ENCODE data around the gene C9orf78. TPM values are rescaled to one million over a fixed set of nuclear protein-coding genes. Genes with fewer than 3 reads are reported as not detected.

C9orf78 gene
- total and polyA plus RNA-seq, 9 of the 15 experiments (the other 6 are each of a cell fraction or from before 2014, with no cell fraction given): 94.6 to 266 (median 202) TPM

GRCh38 chr9:129858167-129858962, 23.3 kb upstream of the C9orf78 start (continued):
- TF ChIP-seq ZNF184 (CRISPR knock-in tag; IDR thresholded peaks at IDR 0.05) (no peak), MAX (CRISPR knock-in tag; IDR thresholded peaks at IDR 0.05) (no peak; the same call in 1 of the 2 replicates), ZNF717 (CRISPR knock-in tag; IDR thresholded peaks at IDR 0.05) (no peak), ZFP91 (CRISPR knock-in tag; IDR thresholded peaks at IDR 0.05) (no peak), E2F8 (IDR thresholded peaks at IDR 0.05; ENCODE audit: low read depth, partially characterized antibody) (no peak), NCOA1 (IDR thresholded peaks at IDR 0.05; ENCODE audit: low read depth) (no peak), PHF8 (IDR thresholded peaks at IDR 0.05; ENCODE audit: borderline replicate concordance, low read length) (no peak), ZNF436 (CRISPR knock-in tag; IDR thresholded peaks at IDR 0.05) (no peak), VEZF1 (CRISPR knock-in tag; IDR thresholded peaks at IDR 0.05) (no peak), ELK1 (CRISPR knock-in tag; IDR thresholded peaks at IDR 0.05) (no peak), ZNF23 (CRISPR knock-in tag; IDR thresholded peaks at IDR 0.05) (no peak), ZNF316 (IDR thresholded peaks at IDR 0.05) (no peak), SRSF3 (IDR thresholded peaks at IDR 0.05; ENCODE audit: insufficient read depth, low read length) (0 out of 2 replicates have a peak, but pooled peaks have one; percentile 14), ZBTB33 (CRISPR knock-in tag; IDR thresholded peaks at IDR 0.05) (no peak), NR3C1 (CRISPR knock-in tag; IDR thresholded peaks at IDR 0.05) (no peak), E2F3 (CRISPR knock-in tag; IDR thresholded peaks at IDR 0.05) (no peak)
